H1 (cell line): ENCODE results near the gene CNNM2. TPM values are rescaled to one million over a fixed set of nuclear protein-coding genes. Genes with fewer than 3 reads are reported as not detected.

Experiments used
- CTCF ChIA-PET: fragments of 300-600 bp; sonication (Branson Sonifier 250); formaldehyde crosslinking; loops from one replicate; lab custom pipeline; 2021; ENCODE audit not compliant: partially characterized antibody; lab: Charles Lee
- POLR2A ChIA-PET: fragments of 300-600 bp; sonication (Branson Sonifier 250); formaldehyde crosslinking; loops from one replicate; lab custom pipeline; 2021; ENCODE audit warnings: inconsistent platforms; ENCODE audit not compliant: partially characterized antibody; lab: Charles Lee
- DNase-seq, 2 experiments: peaks; one replicate each; pipeline versions ENCODE4 v3.0.0 to v3.0.0-alpha.2; 2010 to 2022; ENCODE audit warnings: low spot score in 2 of 2, low read depth in 1 of 2, mixed read lengths in 1 of 2
- FAIRE-seq: peaks from 2 replicates; lab custom pipeline; 2011; peaks lifted over from hg19 to GRCh38; lab: Jason Lieb, UNC
- H2AFZ ChIP-seq: 2 replicates; pipeline ENCODE4 v1.8.1; 2012; ENCODE audit warnings: low read length, inconsistent platforms
- H2AK5ac ChIP-seq: 2 replicates; pipeline ENCODE4 v1.6.1; 2013; ENCODE audit warnings: low read depth, low read length
- H2BK120ac ChIP-seq: replicated peaks from 2 replicates; pipeline ENCODE3; 2013; ENCODE audit warnings: low read depth, low read length, inconsistent platforms
- H2BK12ac ChIP-seq: 2 replicates; pipeline ENCODE4 v1.6.1; 2013; ENCODE audit warnings: low read depth, low read length
- H2BK15ac ChIP-seq: 2 replicates; pipeline ENCODE4 v1.6.1; 2013; ENCODE audit warnings: low read length
- H2BK20ac ChIP-seq: 2 replicates; pipeline ENCODE4 v1.6.1; 2013; ENCODE audit warnings: low read length
- H2BK5ac ChIP-seq: 2 replicates; pipeline ENCODE4 v1.6.1; 2013; ENCODE audit warnings: low read depth, low read length
- H3K14ac ChIP-seq: 2 replicates; pipeline ENCODE4 v1.6.1; 2013; ENCODE audit warnings: inconsistent platforms; ENCODE audit not compliant: insufficient read length
- H3K18ac ChIP-seq: 2 replicates; pipeline ENCODE4 v1.6.1; 2013; ENCODE audit warnings: low read length; ENCODE audit errors: extremely low read depth
- H3K23ac ChIP-seq: 2 replicates; pipeline ENCODE4 v1.6.1; 2013; ENCODE audit warnings: inconsistent platforms; ENCODE audit not compliant: insufficient read length
- H3K23me2 ChIP-seq: 2 replicates; pipeline ENCODE4 v1.6.1; 2013; ENCODE audit warnings: low read depth, low read length
- H3K27ac ChIP-seq: 2 replicates; pipeline ENCODE4 v1.6.1; 2011; ENCODE audit warnings: low read depth, low read length, inconsistent platforms
- H3K27me3 ChIP-seq, 4 experiments: replicated peaks in 1 of 4; 1 replicate in 1 of 4; 2 replicates in 3 of 4; pipeline versions ENCODE4 v1.6.1 to v1.8.1; 2011 to 2013; ENCODE audit warnings: low read length in 3 of 4, mild to moderate bottlenecking in 3 of 4, inconsistent platforms in 2 of 4, mixed read lengths in 2 of 4, moderate library complexity in 1 of 4; ENCODE audit not compliant: control insufficient read depth in 3 of 4, insufficient read depth in 3 of 4; ENCODE audit errors: extremely low read depth in 1 of 4
- H3K36me3 ChIP-seq, 4 experiments: 2 replicates each; pipeline versions ENCODE4 v1.6.1 to v1.8.1; 2011 to 2013; ENCODE audit warnings: mild to moderate bottlenecking in 4 of 4, low read length in 3 of 4, moderate library complexity in 2 of 4, control low read depth in 1 of 4, inconsistent platforms in 1 of 4; ENCODE audit not compliant: insufficient read depth in 4 of 4, control insufficient read depth in 2 of 4
- H3K4ac ChIP-seq: replicated peaks from 2 replicates; pipeline ENCODE3; 2013; ENCODE audit warnings: low read length, low read depth, mixed read lengths, inconsistent platforms; ENCODE audit not compliant: insufficient read length
- H3K4me1 ChIP-seq, 4 experiments: replicated peaks in 1 of 4; 1 replicate in 1 of 4; 2 replicates in 3 of 4; pipeline versions ENCODE4 v1.6.1 to v1.8.1; 2011 to 2013; ENCODE audit warnings: low read length in 3 of 4, inconsistent platforms in 2 of 4, mixed read lengths in 1 of 4; ENCODE audit not compliant: insufficient read depth in 4 of 4, control insufficient read depth in 3 of 4
- H3K4me2 ChIP-seq, 2 experiments: 2 replicates each; pipeline versions ENCODE4 v1.6.1 to v1.8.1; 2011 to 2013; ENCODE audit warnings: low read depth in 2 of 2, low read length in 2 of 2, control low read depth in 1 of 2, inconsistent platforms in 1 of 2, mild to moderate bottlenecking in 1 of 2; ENCODE audit not compliant: insufficient read depth in 1 of 2
- H3K4me3 ChIP-seq, 4 experiments: fragments of 200-600, 300-600 bp in 1 of 4; sonication (generic), shearing (Covaris generic), sonication (Bioruptor Twin) in 1 of 4; 2 replicates each; pipeline versions ENCODE4 v1.5.1 to v1.8.1; 2011 to 2016; ENCODE audit warnings: low read length in 4 of 4, low read depth in 3 of 4, control low read depth in 2 of 4, inconsistent platforms in 2 of 4, mild to moderate bottlenecking in 2 of 4, mixed read lengths in 1 of 4, moderate library complexity in 1 of 4; ENCODE audit not compliant: insufficient read depth in 2 of 4; ENCODE audit errors: extremely low read depth in 1 of 4
- H3K56ac ChIP-seq: replicated peaks from 2 replicates; pipeline ENCODE3; 2013; ENCODE audit warnings: low read depth, mild to moderate bottlenecking, mixed read lengths, low read length, inconsistent platforms; ENCODE audit not compliant: insufficient read length
- H3K79me1 ChIP-seq: 2 replicates; pipeline ENCODE4 v1.6.1; 2013; ENCODE audit warnings: low read depth, low read length, control low read depth
- H3K79me2 ChIP-seq, 2 experiments: 2 replicates each; pipeline versions ENCODE4 v1.6.1 to v1.8.1; 2012 to 2013; ENCODE audit warnings: low read length in 2 of 2, mild to moderate bottlenecking in 2 of 2, inconsistent platforms in 1 of 2; ENCODE audit not compliant: insufficient read depth in 2 of 2, control insufficient read depth in 1 of 2
- H3K9ac ChIP-seq, 4 experiments: replicated peaks in 1 of 4; 1 replicate in 1 of 4; 2 replicates in 3 of 4; pipeline versions ENCODE4 v1.6.1 to v1.8.1; 2011 to 2013; ENCODE audit warnings: low read depth in 3 of 4, low read length in 3 of 4, control low read depth in 2 of 4, mild to moderate bottlenecking in 2 of 4, moderate library complexity in 2 of 4, inconsistent platforms in 1 of 4; ENCODE audit errors: extremely low read depth in 1 of 4
- H3K9me3 ChIP-seq, 2 experiments: 2 replicates each; pipeline versions ENCODE4 v1.6.1 to v1.8.1; 2012 to 2013; ENCODE audit warnings: mild to moderate bottlenecking in 2 of 2, moderate library complexity in 2 of 2, control low read depth in 1 of 2, inconsistent platforms in 1 of 2, low read depth in 1 of 2, low read length in 1 of 2, mixed read lengths in 1 of 2; ENCODE audit not compliant: insufficient read depth in 2 of 2
- H4K20me1 ChIP-seq, 2 experiments: replicated peaks in 1 of 2; 2 replicates each; pipeline versions ENCODE3 to v1.8.1; 2011 to 2013; ENCODE audit warnings: inconsistent platforms in 2 of 2, low read length in 2 of 2, mild to moderate bottlenecking in 1 of 2; ENCODE audit not compliant: insufficient read depth in 2 of 2, control insufficient read depth in 1 of 2
- H4K5ac ChIP-seq: 2 replicates; pipeline ENCODE4 v1.6.1; 2013; ENCODE audit warnings: low read length, low read depth, mixed read lengths, inconsistent platforms; ENCODE audit not compliant: insufficient read length
- H4K8ac ChIP-seq: 2 replicates; pipeline ENCODE4 v1.8.0; 2013; ENCODE audit warnings: mild to moderate bottlenecking, moderate library complexity, low read length, inconsistent platforms; ENCODE audit not compliant: insufficient read depth; ENCODE audit errors: extremely low read depth
- H4K91ac ChIP-seq: replicated peaks from 2 replicates; pipeline ENCODE3; 2013; ENCODE audit warnings: low read length, mixed read lengths, inconsistent platforms; ENCODE audit not compliant: insufficient read length
- BCL11A ChIP-seq, 2 experiments: IDR thresholded peaks; one replicate each; pipeline ENCODE4 v1.6.1; 2011; ENCODE audit warnings: low read depth in 2 of 2, low read length in 2 of 2, mild to moderate bottlenecking in 2 of 2
- CEBPB ChIP-seq: IDR thresholded peaks from 2 replicates; pipeline ENCODE4 v1.6.1; 2012; ENCODE audit warnings: low read depth, low read length
- EZH2 ChIP-seq: fragments of 200-600 bp; sonication (generic); IDR thresholded peaks from 2 replicates; pipeline ENCODE4 v1.7.1; 2012; ENCODE audit warnings: low read depth, mild to moderate bottlenecking, moderate library complexity, low read length, inconsistent platforms; ENCODE audit not compliant: severe bottlenecking
- GABPA ChIP-seq: IDR thresholded peaks from 2 replicates; pipeline ENCODE4 v1.6.1; 2011; ENCODE audit warnings: mild to moderate bottlenecking, low read length, moderate library complexity, borderline replicate concordance; ENCODE audit not compliant: insufficient read depth
- GTF2F1 ChIP-seq: IDR thresholded peaks from 2 replicates; pipeline ENCODE4 v1.6.1; 2012; ENCODE audit warnings: low read depth, low read length, improper control_type of control experiment, borderline replicate concordance
- JUND ChIP-seq: IDR thresholded peaks from 2 replicates; pipeline ENCODE4 v1.6.1; 2011; ENCODE audit warnings: mild to moderate bottlenecking, improper control_type of control experiment, low read length
- KDM4A ChIP-seq: IDR thresholded peaks from one replicate; pipeline ENCODE4 v1.7.1; 2012; ENCODE audit warnings: low read depth, mild to moderate bottlenecking, moderate library complexity, low read length, inconsistent platforms; ENCODE audit not compliant: severe bottlenecking
- POLR2AphosphoS5 ChIP-seq: IDR thresholded peaks from 2 replicates; pipeline ENCODE4 v1.6.1; 2011; ENCODE audit warnings: low read depth, low read length
- POU5F1 ChIP-seq: IDR thresholded peaks from 2 replicates; pipeline ENCODE4 v1.6.1; 2011; ENCODE audit warnings: low read depth, mild to moderate bottlenecking, low read length, moderate library complexity
- SIX5 ChIP-seq: IDR thresholded peaks from 2 replicates; pipeline ENCODE4 v1.6.1; 2011; ENCODE audit warnings: mild to moderate bottlenecking, low read depth, low read length
- TBP ChIP-seq: IDR thresholded peaks from 2 replicates; pipeline ENCODE4 v1.6.1; 2011; ENCODE audit warnings: low read depth, low read length, improper control_type of control experiment
- WGBS, 2 experiments: shearing (Covaris generic) in 1 of 2; methylation state at CpG; one replicate each; pipeline versions ENCODE4 v1.1.6 to v1.1.7; 2013 to 2015; ENCODE audit warnings: low lambda C conversion rate in 2 of 2, mixed read lengths in 2 of 2, inconsistent platforms in 1 of 2, low coverage in 1 of 2, missing lambda C conversion rate in 1 of 2; ENCODE audit not compliant: insufficient replicate concordance in 2 of 2, insufficient coverage in 1 of 2, insufficient read length in 1 of 2; ENCODE audit errors: extremely low coverage in 1 of 2, missing lambda C conversion rate in 1 of 2; 5-methylcytosine and 5-hydroxymethylcytosine counted together
- polyA plus RNA-seq, 7 experiments: library from polyadenylated mRNA; depleted of rRNA in 3 of 7; stranded (reverse) in 5 of 7; unstranded in 2 of 7; fragments of >200 nt in 5 of 7; fragments of 200-250 nt in 2 of 7; gene quantifications; 1 replicate in 5 of 7; 2 replicates in 1 of 7; 4 replicates in 1 of 7; pipeline versions ENCODE4 v1.2.1 to v1.2.3, GENCODE V29; 2011 to 2013; ENCODE audit warnings: missing spikeins in 2 of 7, mixed read lengths in 2 of 7
- total RNA-seq: library from RNA; stranded (reverse); fragmentation: NEBNext Ultra II Directional; extraction: Animal tissue kit (Norgen Biotek cat#: 25700); gene quantifications from 2 replicates; pipeline ENCODE4 v1.2.1, GENCODE V29; 2021
- TF ChIP-seq, protein P1 (sequence below): IDR thresholded peaks from 2 replicates; pipeline ENCODE4 v1.6.1; 2012; ENCODE audit warnings: low read length, inconsistent platforms

CNNM2 gene
- total and polyA plus RNA-seq, 2 of the 8 experiments (the other 6 are each of a cell fraction or from before 2014, with no cell fraction given): 7.3 to 23.6 TPM

- Histone ChIP-seq H3K56ac (no peak overlapping the region), H2BK12ac (no peak overlapping the region), H3K23me2 (no peaks in the 10 kb centered on the region), H2BK120ac (no peak overlapping the region), H3K18ac (no peak overlapping the region), H3K79me1 (no peaks in the 10 kb centered on the region), H3K23ac (no peak overlapping the region), H3K4me2 (no peak overlapping the region), H3K27me3 (no peaks in the 10 kb centered on the region), H2BK20ac (no peak overlapping the region), H3K27ac (no peak overlapping the region), H2BK15ac (no peak overlapping the region), H2BK5ac (no peak overlapping the region), H2AK5ac (no peak overlapping the region), H3K9ac (no peak overlapping the region), H3K14ac (no peak overlapping the region), H3K9me3 (no peaks in the 10 kb centered on the region), H4K5ac (no peak overlapping the region), H3K36me3 (no peaks in the 10 kb centered on the region), H4K20me1 (peaks cover 0 to 1% of the 10 kb centered on the region in 2 experiments), H2AFZ (no peak overlapping the region), H4K91ac (no peak overlapping the region), H3K4me3 (no peak overlapping the region), H3K4me1 (peaks cover 0 to 2% (median 0%) of the 10 kb centered on the region in 4 experiments; a peak in 2 of 7 replicates), H3K79me2 (no peaks in the 10 kb centered on the region), H3K4ac (no peak overlapping the region), H4K8ac (no peak overlapping the region)
- ChIA-PET CTCF (no interaction called here), POLR2A (interaction anchor here (0.6 kb wide), 1 partner anchor 278 kb away, joined by 3 read pairs; the partner anchor contains the start of gene INA)
- FAIRE-seq (no peak), DNase-seq (no peak)
- WGBS, 2 experiments: 89% methylated on average over 7 of the region's 7 CpGs; no CpG with 5 or more reads in 1 of the 2 experiments
- TF ChIP-seq GTF2F1: no peak
- TF ChIP-seq TBP: no peak
- no peak for TF ChIP-seq SIX5
- TF ChIP-seq BCL11A (IDR thresholded peaks at IDR 0.05; ENCODE audit: low read depth in 2 of 2, low read length in 2 of 2): no peak
- TF ChIP-seq, protein P1, sequence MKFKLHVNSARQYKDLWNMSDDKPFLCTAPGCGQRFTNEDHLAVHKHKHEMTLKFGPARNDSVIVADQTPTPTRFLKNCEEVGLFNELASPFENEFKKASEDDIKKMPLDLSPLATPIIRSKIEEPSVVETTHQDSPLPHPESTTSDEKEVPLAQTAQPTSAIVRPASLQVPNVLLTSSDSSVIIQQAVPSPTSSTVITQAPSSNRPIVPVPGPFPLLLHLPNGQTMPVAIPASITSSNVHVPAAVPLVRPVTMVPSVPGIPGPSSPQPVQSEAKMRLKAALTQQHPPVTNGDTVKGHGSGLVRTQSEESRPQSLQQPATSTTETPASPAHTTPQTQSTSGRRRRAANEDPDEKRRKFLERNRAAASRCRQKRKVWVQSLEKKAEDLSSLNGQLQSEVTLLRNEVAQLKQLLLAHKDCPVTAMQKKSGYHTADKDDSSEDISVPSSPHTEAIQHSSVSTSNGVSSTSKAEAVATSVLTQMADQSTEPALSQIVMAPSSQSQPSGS: no peak
- TF ChIP-seq GABPA: no peak
- no peak for TF ChIP-seq JUND
- no peak for TF ChIP-seq KDM4A
- no peak for TF ChIP-seq POLR2AphosphoS5
- no peak for TF ChIP-seq CEBPB
- TF ChIP-seq EZH2: no peak
- no peak for TF ChIP-seq POU5F1
These were observed 80.4 kb downstream of the CNNM2 start for GRCh38 chr10:102998399-102998907.
